WTC11 (cell line): Measurements from ENCODE around the gene APOH.

ENCODE experiments used
- ATF2 ChIP-seq: sonication (generic); formaldehyde crosslinking; IDR thresholded peaks from 2 replicates; pipeline ENCODE4 v1.8.1; 2022; ENCODE audit warnings: low read depth, missing genetic modification reagents, borderline replicate concordance
- CTCF ChIP-seq: fragments of 200-600 bp; IDR thresholded peaks from 2 replicates; pipeline ENCODE4 v1.8.0; 2022; ENCODE audit warnings: antibody characterized with exemption
- E2F1 ChIP-seq: sonication (generic); formaldehyde crosslinking; IDR thresholded peaks from 2 replicates; pipeline ENCODE4 v1.8.0; 2022; ENCODE audit warnings: mild to moderate bottlenecking, missing genetic modification reagents
- ELF4 ChIP-seq: sonication (generic); formaldehyde crosslinking; IDR thresholded peaks from 2 replicates; pipeline ENCODE4 v1.8.1; 2022; ENCODE audit warnings: low read depth, mild to moderate bottlenecking, moderate library complexity, missing genetic modification reagents
- EMX1 ChIP-seq: fragments of 250-450 bp; sonication (Bioruptor Pico); IDR thresholded peaks from 2 replicates; pipeline ENCODE4 v1.8.0; 2021; ENCODE audit warnings: mild to moderate bottlenecking
- FOXJ3 ChIP-seq: sonication (generic); formaldehyde crosslinking; IDR thresholded peaks from 2 replicates; pipeline ENCODE4 v1.9.0; 2021; ENCODE audit warnings: missing genetic modification reagents, mild to moderate bottlenecking, borderline replicate concordance
- GABPB1 ChIP-seq: sonication (generic); formaldehyde crosslinking; IDR thresholded peaks from 2 replicates; pipeline ENCODE4 v1.8.1; 2023; ENCODE audit warnings: mild to moderate bottlenecking, missing genetic modification reagents
- MAX ChIP-seq: sonication (generic); formaldehyde crosslinking; IDR thresholded peaks from 2 replicates; pipeline ENCODE4 v1.8.0; 2022; ENCODE audit warnings: mild to moderate bottlenecking, missing genetic modification reagents
- NR1H2 ChIP-seq: sonication (generic); formaldehyde crosslinking; IDR thresholded peaks from 2 replicates; pipeline ENCODE4 v1.9.0; 2021; ENCODE audit warnings: mild to moderate bottlenecking, moderate library complexity, missing genetic modification reagents
- TEAD1 ChIP-seq: sonication (generic); formaldehyde crosslinking; IDR thresholded peaks from 2 replicates; pipeline ENCODE4 v1.8.0; 2022; ENCODE audit warnings: mild to moderate bottlenecking, missing genetic modification reagents
- TEAD4 ChIP-seq: sonication (generic); formaldehyde crosslinking; IDR thresholded peaks from 2 replicates; pipeline ENCODE4 v1.8.0; 2022; ENCODE audit warnings: mild to moderate bottlenecking, missing genetic modification reagents
- ZNF512 ChIP-seq: sonication (generic); formaldehyde crosslinking; IDR thresholded peaks from 2 replicates; pipeline ENCODE4 v1.8.1; 2022; ENCODE audit warnings: missing genetic modification reagents, borderline replicate concordance
- TF ChIP-seq, protein P1 (sequence below): sonication (generic); formaldehyde crosslinking; IDR thresholded peaks from 2 replicates; pipeline ENCODE4 v1.8.1; 2022; ENCODE audit warnings: low read depth, mild to moderate bottlenecking, moderate library complexity, missing genetic modification reagents, borderline replicate concordance
- TF ChIP-seq, protein P2 (sequence below): sonication (generic); formaldehyde crosslinking; IDR thresholded peaks from 2 replicates; pipeline ENCODE4 v1.8.0; 2022; ENCODE audit warnings: mild to moderate bottlenecking, missing genetic modification reagents

DNA sequence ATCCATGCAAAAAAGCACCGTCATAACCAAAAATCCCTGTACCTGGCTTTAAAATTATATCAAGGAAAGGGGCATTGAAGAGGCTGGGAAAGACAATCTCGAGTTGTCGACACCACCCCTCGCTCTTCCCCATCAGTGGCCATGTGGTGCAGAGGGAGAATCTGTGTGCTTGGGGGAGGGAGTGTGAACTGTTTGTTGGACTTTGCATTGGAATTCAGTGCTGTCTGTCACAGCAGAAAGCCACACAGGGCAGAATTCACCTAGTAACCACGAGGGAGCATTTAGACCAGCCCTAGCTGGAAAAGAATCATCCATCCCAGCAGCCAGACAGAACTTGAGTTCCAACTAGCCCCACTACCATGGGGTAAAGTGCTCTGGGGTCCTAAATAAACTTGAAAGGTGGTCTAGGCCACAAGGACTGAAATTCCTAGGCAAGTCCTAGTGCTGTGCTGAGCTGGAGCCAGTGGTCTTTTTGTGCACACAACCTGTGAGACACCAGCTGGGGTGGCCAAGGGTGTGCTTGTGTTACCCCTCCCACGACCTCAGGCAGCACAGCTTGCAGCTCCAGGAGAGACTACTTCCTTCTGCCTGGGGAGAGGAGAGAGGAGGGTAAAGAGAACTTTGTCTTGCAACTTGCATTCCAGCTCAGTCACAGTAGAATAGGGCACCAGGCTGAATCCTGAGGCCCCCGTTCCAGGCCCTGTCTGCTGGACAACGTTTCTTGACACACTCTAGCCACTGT lies 25.8 kb downstream of the APOH start:
- no peak for TF ChIP-seq CTCF
- TF ChIP-seq FOXJ3 (CRISPR knock-in tag) = no peak
- TF ChIP-seq ZNF512 (CRISPR knock-in tag) = no peak
- no peak for TF ChIP-seq EMX1 (CRISPR knock-in tag)
- TF ChIP-seq, protein P1, sequence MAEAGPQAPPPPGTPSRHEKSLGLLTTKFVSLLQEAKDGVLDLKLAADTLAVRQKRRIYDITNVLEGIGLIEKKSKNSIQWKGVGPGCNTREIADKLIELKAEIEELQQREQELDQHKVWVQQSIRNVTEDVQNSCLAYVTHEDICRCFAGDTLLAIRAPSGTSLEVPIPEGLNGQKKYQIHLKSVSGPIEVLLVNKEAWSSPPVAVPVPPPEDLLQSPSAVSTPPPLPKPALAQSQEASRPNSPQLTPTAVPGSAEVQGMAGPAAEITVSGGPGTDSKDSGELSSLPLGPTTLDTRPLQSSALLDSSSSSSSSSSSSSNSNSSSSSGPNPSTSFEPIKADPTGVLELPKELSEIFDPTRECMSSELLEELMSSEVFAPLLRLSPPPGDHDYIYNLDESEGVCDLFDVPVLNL (CRISPR knock-in tag) = no peak
- TF ChIP-seq E2F1 (CRISPR knock-in tag) = no peak
- no peak for TF ChIP-seq ATF2 (CRISPR knock-in tag)
- TF ChIP-seq ELF4 (CRISPR knock-in tag) = no peak
- TF ChIP-seq, protein P2, sequence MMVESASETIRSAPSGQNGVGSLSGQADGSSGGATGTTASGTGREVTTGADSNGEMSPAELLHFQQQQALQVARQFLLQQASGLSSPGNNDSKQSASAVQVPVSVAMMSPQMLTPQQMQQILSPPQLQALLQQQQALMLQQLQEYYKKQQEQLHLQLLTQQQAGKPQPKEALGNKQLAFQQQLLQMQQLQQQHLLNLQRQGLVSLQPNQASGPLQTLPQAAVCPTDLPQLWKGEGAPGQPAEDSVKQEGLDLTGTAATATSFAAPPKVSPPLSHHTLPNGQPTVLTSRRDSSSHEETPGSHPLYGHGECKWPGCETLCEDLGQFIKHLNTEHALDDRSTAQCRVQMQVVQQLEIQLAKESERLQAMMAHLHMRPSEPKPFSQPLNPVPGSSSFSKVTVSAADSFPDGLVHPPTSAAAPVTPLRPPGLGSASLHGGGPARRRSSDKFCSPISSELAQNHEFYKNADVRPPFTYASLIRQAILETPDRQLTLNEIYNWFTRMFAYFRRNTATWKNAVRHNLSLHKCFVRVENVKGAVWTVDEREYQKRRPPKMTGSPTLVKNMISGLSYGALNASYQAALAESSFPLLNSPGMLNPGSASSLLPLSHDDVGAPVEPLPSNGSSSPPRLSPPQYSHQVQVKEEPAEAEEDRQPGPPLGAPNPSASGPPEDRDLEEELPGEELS = no peak
- no peak for TF ChIP-seq GABPB1 (CRISPR knock-in tag)
- no peak for TF ChIP-seq TEAD1
- no peak for TF ChIP-seq TEAD4 (CRISPR knock-in tag)
- TF ChIP-seq NR1H2 (CRISPR knock-in tag) = no peak
- no peak for TF ChIP-seq MAX
